GM12878 (cell line): ENCODE data around the gene SMARCA4. TPM values are rescaled to one million over a fixed set of nuclear protein-coding genes. Genes with fewer than 3 reads are reported as not detected.
A peak's percentile ranks its signal among the peaks of the same experiment; 100 is the strongest.

Experiments
- BHLHE40 ChIP-seq, 2 experiments: fragments of 450-650 bp in 1 of 2; IDR thresholded peaks; 2 replicates each; pipeline ENCODE4 v1.6.1; 2011 to 2017; ENCODE audit warnings: low read depth in 2 of 2, borderline replicate concordance in 1 of 2, improper control_type of control experiment in 1 of 2, low read length in 1 of 2, mild to moderate bottlenecking in 1 of 2
- CBX5 ChIP-seq: sonication (generic); IDR thresholded peaks from 2 replicates; pipeline ENCODE4 v1.6.1; 2016; ENCODE audit warnings: low read depth, moderate library complexity, mild to moderate bottlenecking, inconsistent platforms
- CUX1 ChIP-seq: IDR thresholded peaks from 2 replicates; pipeline ENCODE4 v1.6.1; 2012; ENCODE audit warnings: improper control_type of control experiment, low read depth, low read length; ENCODE audit not compliant: insufficient replicate concordance
- E4F1 ChIP-seq: fragments of 450-650 bp; IDR thresholded peaks from 2 replicates; pipeline ENCODE4 v1.6.1; 2018; ENCODE audit warnings: borderline replicate concordance, mild to moderate bottlenecking; ENCODE audit not compliant: partially characterized antibody
- EGR1 ChIP-seq, 2 experiments: IDR thresholded peaks; 1 replicate in 1 of 2; 2 replicates in 1 of 2; pipeline ENCODE4 v1.6.1; 2011 to 2012; ENCODE audit warnings: low read depth in 2 of 2, low read length in 2 of 2, borderline replicate concordance in 1 of 2, mild to moderate bottlenecking in 1 of 2, moderate library complexity in 1 of 2
- FOS ChIP-seq: IDR thresholded peaks from 3 replicates; pipeline ENCODE4 v1.6.1; 2011; ENCODE audit warnings: borderline replicate concordance; ENCODE audit not compliant: insufficient read length; ENCODE audit errors: extremely low read depth
- JUNB ChIP-seq: IDR thresholded peaks from 2 replicates; pipeline ENCODE4 v1.6.1; 2016; ENCODE audit warnings: antibody characterized with exemption, mild to moderate bottlenecking
- KAT2A ChIP-seq: conservative IDR thresholded peaks from 2 replicates; pipeline ENCODE4 v1.6.1; 2011; ENCODE audit warnings: low read depth, low read length; ENCODE audit not compliant: control insufficient read depth
- KDM1A ChIP-seq: fragments of 200-600 bp; sonication (generic); IDR thresholded peaks from 2 replicates; pipeline ENCODE4 v1.6.1; 2016; ENCODE audit warnings: borderline replicate concordance
- KLF5 ChIP-seq: fragments of 450-650 bp; IDR thresholded peaks from 2 replicates; pipeline ENCODE4 v1.6.1; 2014; ENCODE audit warnings: mild to moderate bottlenecking; ENCODE audit not compliant: partially characterized antibody
- MEF2A ChIP-seq: IDR thresholded peaks from 2 replicates; pipeline ENCODE4 v1.6.1; 2011; ENCODE audit warnings: low read depth, mild to moderate bottlenecking, low read length, moderate library complexity; ENCODE audit not compliant: insufficient read depth
- MTA3 ChIP-seq: IDR thresholded peaks from 2 replicates; pipeline ENCODE4 v1.6.1; 2012; ENCODE audit warnings: low read length, inconsistent platforms, borderline replicate concordance
- MYB ChIP-seq: fragments of 150-350 bp; IDR thresholded peaks from 2 replicates; pipeline ENCODE4 v1.6.1; 2014; ENCODE audit warnings: mild to moderate bottlenecking, low read depth, low read length, borderline replicate concordance
- NR2C1 ChIP-seq: fragments of 450-650 bp; IDR thresholded peaks from 2 replicates; pipeline ENCODE4 v1.6.1; 2017; ENCODE audit warnings: antibody characterized with exemption, mild to moderate bottlenecking, moderate library complexity
- PBX3 ChIP-seq: IDR thresholded peaks from 2 replicates; pipeline ENCODE4 v1.6.1; 2011; ENCODE audit warnings: mild to moderate bottlenecking, low read depth, low read length, moderate library complexity; ENCODE audit not compliant: insufficient replicate concordance
- PML ChIP-seq: IDR thresholded peaks from 2 replicates; pipeline ENCODE4 v1.6.1; 2012; ENCODE audit warnings: low read length, inconsistent platforms
- POLR2AphosphoS5 ChIP-seq: IDR thresholded peaks from 2 replicates; pipeline ENCODE4 v1.6.1; 2011; ENCODE audit warnings: mild to moderate bottlenecking, low read length, inconsistent platforms
- SMARCA5 ChIP-seq: fragments of 450-650 bp; IDR thresholded peaks from 2 replicates; pipeline ENCODE4 v1.6.1; 2017; ENCODE audit warnings: mild to moderate bottlenecking
- STAT1 ChIP-seq: fragments of 450-650 bp; conservative IDR thresholded peaks from 2 replicates; pipeline ENCODE4 v1.6.1; 2014; ENCODE audit warnings: antibody characterized with exemption, mild to moderate bottlenecking
- SUPT20H ChIP-seq: IDR thresholded peaks from 2 replicates; pipeline ENCODE4 v1.6.1; 2011; ENCODE audit warnings: low read depth, mild to moderate bottlenecking, low read length, moderate library complexity, borderline replicate concordance; ENCODE audit not compliant: control insufficient read depth
- YBX1 ChIP-seq: fragments of 450-650 bp; IDR thresholded peaks from 2 replicates; pipeline ENCODE4 v1.6.1; 2016; ENCODE audit warnings: antibody characterized with exemption
- ZNF384 ChIP-seq: IDR thresholded peaks from 2 replicates; pipeline ENCODE4 v1.6.1; 2012; ENCODE audit warnings: low read depth, mild to moderate bottlenecking, low read length, improper control_type of control experiment, borderline replicate concordance
- polyA plus RNA-seq, 11 experiments: library from polyadenylated mRNA; depleted of rRNA in 4 of 11; unstranded in 6 of 11; stranded (reverse) in 5 of 11; fragments of >200 nt; fragmentation: Nextera tagmentation in 4 of 11; fragmentation: Illumina TruSeq in 1 of 11; extraction: Ambion mirVana in 4 of 11; extraction: Trizol in 1 of 11; gene quantifications; 1 replicate in 1 of 11; 2 replicates in 10 of 11; pipeline versions ENCODE4 v1.2.1 to v1.2.3, GENCODE V29; 2011 to 2016; ENCODE audit warnings: inconsistent platforms in 2 of 11, missing spikeins in 2 of 11, low read depth in 1 of 11
- total RNA-seq, 4 experiments: library from RNA; depleted of rRNA in 3 of 4; stranded (reverse); fragments of >200 nt in 3 of 4; fragmentation: Illumina TruSeq in 1 of 4; extraction: Trizol in 1 of 4; gene quantifications; 2 replicates each; pipeline versions ENCODE4 v1.2.1 to v1.2.3, GENCODE V29; 2013 to 2021

SMARCA4 gene
- total and polyA plus RNA-seq, 10 of the 15 experiments (the other 5 are each of a cell fraction or from before 2014, with no cell fraction given): 22.4 to 175 (median 57.4) TPM

- TF ChIP-seq POLR2AphosphoS5: peak; percentile 87
- TF ChIP-seq SUPT20H: no peak
- TF ChIP-seq CUX1: no peak
- no peak for TF ChIP-seq FOS
- no peak for TF ChIP-seq CBX5
- no peak for TF ChIP-seq PBX3
- TF ChIP-seq MYB: no peak
- peak; percentile 81 for TF ChIP-seq E4F1
- no peak for TF ChIP-seq MTA3
- TF ChIP-seq EGR1 (IDR thresholded peaks at IDR 0.05; ENCODE audit: borderline replicate concordance in 1 of 2, low read depth in 2 of 2, low read length in 2 of 2): no peak
- no peak for TF ChIP-seq KAT2A
- TF ChIP-seq MEF2A: no peak
- peak in 1 of 2 experiments; percentile 20; a peak in 1 of 4 replicates for TF ChIP-seq BHLHE40 (IDR thresholded peaks at IDR 0.05; ENCODE audit: borderline replicate concordance in 1 of 2, low read depth in 2 of 2, low read length in 1 of 2)
- no peak for TF ChIP-seq NR2C1
- no peak for TF ChIP-seq KLF5
- TF ChIP-seq YBX1: no peak
- no peak for TF ChIP-seq KDM1A
- TF ChIP-seq ZNF384: no peak
- peak; percentile 79; the same call in 1 of the 2 replicates for TF ChIP-seq SMARCA5
- no peak for TF ChIP-seq STAT1
- TF ChIP-seq JUNB: no peak
- peak; percentile 82 for TF ChIP-seq PML
Measured at GRCh38 chr19:11089254-11090013, 128.6 kb downstream of the SMARCA4 start, which contains the start of gene LDLR (continued).
